GM12878 (cell line): ENCODE results near the gene RNASE12. TPM values are rescaled to one million over a fixed set of nuclear protein-coding genes. Genes with fewer than 3 reads are reported as not detected.

Experiments
- BACH1 ChIP-seq: fragments of 450-650 bp; IDR thresholded peaks from 2 replicates; pipeline ENCODE4 v1.6.1; 2017; ENCODE audit warnings: mild to moderate bottlenecking, borderline replicate concordance
- EGR1 ChIP-seq, 2 experiments: IDR thresholded peaks; 1 replicate in 1 of 2; 2 replicates in 1 of 2; pipeline ENCODE4 v1.6.1; 2011 to 2012; ENCODE audit warnings: low read depth in 2 of 2, low read length in 2 of 2, borderline replicate concordance in 1 of 2, mild to moderate bottlenecking in 1 of 2, moderate library complexity in 1 of 2
- JUND ChIP-seq: IDR thresholded peaks from 2 replicates; pipeline ENCODE4 v1.6.1; 2012; ENCODE audit warnings: low read depth, mild to moderate bottlenecking, low read length, improper control_type of control experiment, moderate library complexity
- NR2F1 ChIP-seq: fragments of 450-650 bp; conservative IDR thresholded peaks from 2 replicates; pipeline ENCODE4 v1.6.1; 2017; ENCODE audit warnings: mild to moderate bottlenecking
- TBL1XR1 ChIP-seq: IDR thresholded peaks from 2 replicates; pipeline ENCODE4 v1.6.1; 2012; ENCODE audit warnings: low read depth, low read length, improper control_type of control experiment
- YY1 ChIP-seq: IDR thresholded peaks from 2 replicates; pipeline ENCODE4 v1.6.1; 2011; ENCODE audit warnings: low read depth, mild to moderate bottlenecking, low read length
- polyA plus RNA-seq, 11 experiments: library from polyadenylated mRNA; depleted of rRNA in 4 of 11; unstranded in 6 of 11; stranded (reverse) in 5 of 11; fragments of >200 nt; fragmentation: Nextera tagmentation in 4 of 11; fragmentation: Illumina TruSeq in 1 of 11; extraction: Ambion mirVana in 4 of 11; extraction: Trizol in 1 of 11; gene quantifications; 1 replicate in 1 of 11; 2 replicates in 10 of 11; pipeline versions ENCODE4 v1.2.1 to v1.2.3, GENCODE V29; 2011 to 2016; ENCODE audit warnings: inconsistent platforms in 2 of 11, missing spikeins in 2 of 11, low read depth in 1 of 11
- total RNA-seq, 4 experiments: library from RNA; depleted of rRNA in 3 of 4; stranded (reverse); fragments of >200 nt in 3 of 4; fragmentation: Illumina TruSeq in 1 of 4; extraction: Trizol in 1 of 4; gene quantifications; 2 replicates each; pipeline versions ENCODE4 v1.2.1 to v1.2.3, GENCODE V29; 2013 to 2021
- TF ChIP-seq, protein P1 (sequence below): fragments of 450-650 bp; formaldehyde crosslinking; IDR thresholded peaks from 2 replicates; pipeline ENCODE4 v1.4.0; 2022; ENCODE audit warnings: mild to moderate bottlenecking, moderate library complexity
- TF ChIP-seq, protein P2 (sequence below): IDR thresholded peaks from 2 replicates; pipeline ENCODE4 v1.6.1; 2011; ENCODE audit warnings: mild to moderate bottlenecking, low read depth, low read length, moderate library complexity; ENCODE audit not compliant: insufficient replicate concordance
- TF ChIP-seq, protein P3 (sequence below): fragments of 150-350 bp; IDR thresholded peaks from 2 replicates; pipeline ENCODE4 v1.6.1; 2014; ENCODE audit warnings: mild to moderate bottlenecking, low read depth, low read length
- TF ChIP-seq, protein P4 (sequence below): fragments of 450-650 bp; IDR thresholded peaks from 2 replicates; pipeline ENCODE4 v1.6.1; 2017; ENCODE audit warnings: mild to moderate bottlenecking
- TF ChIP-seq, protein P5 (sequence below): IDR thresholded peaks from 2 replicates; pipeline ENCODE4 v1.6.1; 2011; ENCODE audit warnings: low read depth, mild to moderate bottlenecking, low read length, moderate library complexity, borderline replicate concordance; ENCODE audit errors: extremely low read depth
- TF ChIP-seq, protein P6 (sequence below): fragments of 450-650 bp; IDR thresholded peaks from 2 replicates; pipeline ENCODE4 v1.6.1; 2017; ENCODE audit warnings: antibody characterized with exemption, mild to moderate bottlenecking, moderate library complexity
- TF ChIP-seq, protein P7 (sequence below): fragments of 450-650 bp; IDR thresholded peaks from 2 replicates; pipeline ENCODE4 v1.6.1; 2017; ENCODE audit warnings: mild to moderate bottlenecking, low read depth, inconsistent platforms; ENCODE audit not compliant: poor library complexity, severe bottlenecking

Gene RNASE12
- total and polyA plus RNA-seq, 10 of the 15 experiments (the other 5 are each of a cell fraction or from before 2014, with no cell fraction given): not detected

DNA sequence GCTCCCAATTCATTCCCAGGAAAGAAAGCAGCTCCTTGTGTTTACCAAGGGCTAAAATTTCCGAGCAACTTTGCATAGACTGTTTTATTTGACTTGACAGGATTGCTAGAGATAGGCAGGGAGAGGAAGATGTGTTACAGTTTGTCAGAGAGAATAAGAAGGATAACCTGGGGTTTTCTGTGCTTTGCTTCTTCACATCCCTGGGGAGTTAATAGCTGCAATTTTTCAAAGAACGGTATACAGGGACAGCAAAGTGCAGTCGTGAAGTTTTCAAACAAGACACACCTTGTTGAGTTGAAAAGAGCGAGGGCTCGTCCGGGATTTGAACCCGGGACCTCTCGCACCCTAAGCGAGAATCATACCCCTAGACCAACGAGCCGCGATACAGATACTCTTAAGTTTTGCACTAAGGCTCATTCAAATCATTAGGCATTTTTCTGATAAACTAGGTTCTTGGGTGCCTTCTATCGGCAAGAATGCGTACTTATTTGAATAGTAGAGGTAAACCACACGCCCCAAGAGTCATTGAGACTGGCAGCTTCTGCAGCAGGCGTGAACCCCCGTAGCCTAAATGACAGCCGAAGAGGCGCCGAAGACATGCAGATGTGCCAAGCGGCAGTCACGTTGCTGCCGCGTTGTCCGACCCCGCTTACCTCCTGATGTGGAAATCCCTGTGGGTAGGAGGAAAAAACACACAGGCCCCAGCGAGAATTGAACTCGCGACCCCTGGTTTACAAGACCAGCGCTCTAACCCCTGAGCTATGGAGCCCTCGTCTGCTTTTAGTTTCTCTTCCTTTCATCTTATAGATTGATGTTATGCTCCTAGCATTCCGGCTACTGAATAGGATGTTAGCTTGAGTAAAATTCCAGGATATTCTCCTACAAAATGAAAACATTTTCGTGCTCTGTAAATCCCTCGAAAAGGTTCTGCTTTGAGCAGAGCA lies 22.2 kb upstream of the RNASE12 start (continued):
- TF ChIP-seq, protein P1, sequence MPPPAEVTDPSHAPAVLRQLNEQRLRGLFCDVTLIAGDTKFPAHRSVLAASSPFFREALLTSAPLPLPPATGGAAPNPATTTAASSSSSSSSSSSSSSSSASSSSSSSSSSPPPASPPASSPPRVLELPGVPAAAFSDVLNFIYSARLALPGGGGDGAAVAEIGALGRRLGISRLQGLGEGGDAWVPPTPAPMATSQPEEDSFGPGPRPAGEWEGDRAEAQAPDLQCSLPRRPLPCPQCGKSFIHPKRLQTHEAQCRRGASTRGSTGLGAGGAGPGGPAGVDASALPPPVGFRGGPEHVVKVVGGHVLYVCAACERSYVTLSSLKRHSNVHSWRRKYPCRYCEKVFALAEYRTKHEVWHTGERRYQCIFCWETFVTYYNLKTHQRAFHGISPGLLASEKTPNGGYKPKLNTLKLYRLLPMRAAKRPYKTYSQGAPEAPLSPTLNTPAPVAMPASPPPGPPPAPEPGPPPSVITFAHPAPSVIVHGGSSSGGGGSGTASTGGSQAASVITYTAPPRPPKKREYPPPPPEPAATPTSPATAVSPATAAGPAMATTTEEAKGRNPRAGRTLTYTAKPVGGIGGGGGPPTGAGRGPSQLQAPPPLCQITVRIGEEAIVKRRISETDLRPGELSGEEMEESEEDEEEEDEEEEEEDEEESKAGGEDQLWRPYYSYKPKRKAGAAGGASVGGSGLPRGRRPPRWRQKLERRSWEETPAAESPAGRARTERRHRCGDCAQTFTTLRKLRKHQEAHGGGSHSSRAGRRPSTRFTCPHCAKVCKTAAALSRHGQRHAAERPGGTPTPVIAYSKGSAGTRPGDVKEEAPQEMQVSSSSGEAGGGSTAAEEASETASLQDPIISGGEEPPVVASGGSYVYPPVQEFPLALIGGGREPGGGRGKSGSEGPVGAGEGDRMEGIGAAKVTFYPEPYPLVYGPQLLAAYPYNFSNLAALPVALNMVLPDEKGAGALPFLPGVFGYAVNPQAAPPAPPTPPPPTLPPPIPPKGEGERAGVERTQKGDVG (CRISPR knock-in tag): no peak
- TF ChIP-seq BACH1 (no peak), EGR1 (IDR thresholded peaks at IDR 0.05; ENCODE audit: borderline replicate concordance in 1 of 2, low read depth in 2 of 2, low read length in 2 of 2) (0 out of 3 replicates have a peak, but pooled peaks of 1 of the 2 experiments have one; percentile 25), YY1 (peak; percentile 30; the same call in 1 of the 2 replicates), JUND (no peak), TBL1XR1 (no peak), NR2F1 (peak; percentile 73)
- TF ChIP-seq, protein P2, sequence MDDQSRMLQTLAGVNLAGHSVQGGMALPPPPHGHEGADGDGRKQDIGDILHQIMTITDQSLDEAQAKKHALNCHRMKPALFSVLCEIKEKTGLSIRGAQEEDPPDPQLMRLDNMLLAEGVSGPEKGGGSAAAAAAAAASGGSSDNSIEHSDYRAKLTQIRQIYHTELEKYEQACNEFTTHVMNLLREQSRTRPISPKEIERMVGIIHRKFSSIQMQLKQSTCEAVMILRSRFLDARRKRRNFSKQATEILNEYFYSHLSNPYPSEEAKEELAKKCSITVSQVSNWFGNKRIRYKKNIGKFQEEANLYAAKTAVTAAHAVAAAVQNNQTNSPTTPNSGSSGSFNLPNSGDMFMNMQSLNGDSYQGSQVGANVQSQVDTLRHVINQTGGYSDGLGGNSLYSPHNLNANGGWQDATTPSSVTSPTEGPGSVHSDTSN: peak; percentile 68
- TF ChIP-seq, protein P3, sequence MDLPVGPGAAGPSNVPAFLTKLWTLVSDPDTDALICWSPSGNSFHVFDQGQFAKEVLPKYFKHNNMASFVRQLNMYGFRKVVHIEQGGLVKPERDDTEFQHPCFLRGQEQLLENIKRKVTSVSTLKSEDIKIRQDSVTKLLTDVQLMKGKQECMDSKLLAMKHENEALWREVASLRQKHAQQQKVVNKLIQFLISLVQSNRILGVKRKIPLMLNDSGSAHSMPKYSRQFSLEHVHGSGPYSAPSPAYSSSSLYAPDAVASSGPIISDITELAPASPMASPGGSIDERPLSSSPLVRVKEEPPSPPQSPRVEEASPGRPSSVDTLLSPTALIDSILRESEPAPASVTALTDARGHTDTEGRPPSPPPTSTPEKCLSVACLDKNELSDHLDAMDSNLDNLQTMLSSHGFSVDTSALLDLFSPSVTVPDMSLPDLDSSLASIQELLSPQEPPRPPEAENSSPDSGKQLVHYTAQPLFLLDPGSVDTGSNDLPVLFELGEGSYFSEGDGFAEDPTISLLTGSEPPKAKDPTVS: no peak
- TF ChIP-seq, protein P4, sequence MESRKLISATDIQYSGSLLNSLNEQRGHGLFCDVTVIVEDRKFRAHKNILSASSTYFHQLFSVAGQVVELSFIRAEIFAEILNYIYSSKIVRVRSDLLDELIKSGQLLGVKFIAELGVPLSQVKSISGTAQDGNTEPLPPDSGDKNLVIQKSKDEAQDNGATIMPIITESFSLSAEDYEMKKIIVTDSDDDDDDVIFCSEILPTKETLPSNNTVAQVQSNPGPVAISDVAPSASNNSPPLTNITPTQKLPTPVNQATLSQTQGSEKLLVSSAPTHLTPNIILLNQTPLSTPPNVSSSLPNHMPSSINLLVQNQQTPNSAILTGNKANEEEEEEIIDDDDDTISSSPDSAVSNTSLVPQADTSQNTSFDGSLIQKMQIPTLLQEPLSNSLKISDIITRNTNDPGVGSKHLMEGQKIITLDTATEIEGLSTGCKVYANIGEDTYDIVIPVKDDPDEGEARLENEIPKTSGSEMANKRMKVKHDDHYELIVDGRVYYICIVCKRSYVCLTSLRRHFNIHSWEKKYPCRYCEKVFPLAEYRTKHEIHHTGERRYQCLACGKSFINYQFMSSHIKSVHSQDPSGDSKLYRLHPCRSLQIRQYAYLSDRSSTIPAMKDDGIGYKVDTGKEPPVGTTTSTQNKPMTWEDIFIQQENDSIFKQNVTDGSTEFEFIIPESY: no peak
- TF ChIP-seq, protein P5, sequence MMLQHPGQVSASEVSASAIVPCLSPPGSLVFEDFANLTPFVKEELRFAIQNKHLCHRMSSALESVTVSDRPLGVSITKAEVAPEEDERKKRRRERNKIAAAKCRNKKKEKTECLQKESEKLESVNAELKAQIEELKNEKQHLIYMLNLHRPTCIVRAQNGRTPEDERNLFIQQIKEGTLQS: no peak
- TF ChIP-seq, protein P6, sequence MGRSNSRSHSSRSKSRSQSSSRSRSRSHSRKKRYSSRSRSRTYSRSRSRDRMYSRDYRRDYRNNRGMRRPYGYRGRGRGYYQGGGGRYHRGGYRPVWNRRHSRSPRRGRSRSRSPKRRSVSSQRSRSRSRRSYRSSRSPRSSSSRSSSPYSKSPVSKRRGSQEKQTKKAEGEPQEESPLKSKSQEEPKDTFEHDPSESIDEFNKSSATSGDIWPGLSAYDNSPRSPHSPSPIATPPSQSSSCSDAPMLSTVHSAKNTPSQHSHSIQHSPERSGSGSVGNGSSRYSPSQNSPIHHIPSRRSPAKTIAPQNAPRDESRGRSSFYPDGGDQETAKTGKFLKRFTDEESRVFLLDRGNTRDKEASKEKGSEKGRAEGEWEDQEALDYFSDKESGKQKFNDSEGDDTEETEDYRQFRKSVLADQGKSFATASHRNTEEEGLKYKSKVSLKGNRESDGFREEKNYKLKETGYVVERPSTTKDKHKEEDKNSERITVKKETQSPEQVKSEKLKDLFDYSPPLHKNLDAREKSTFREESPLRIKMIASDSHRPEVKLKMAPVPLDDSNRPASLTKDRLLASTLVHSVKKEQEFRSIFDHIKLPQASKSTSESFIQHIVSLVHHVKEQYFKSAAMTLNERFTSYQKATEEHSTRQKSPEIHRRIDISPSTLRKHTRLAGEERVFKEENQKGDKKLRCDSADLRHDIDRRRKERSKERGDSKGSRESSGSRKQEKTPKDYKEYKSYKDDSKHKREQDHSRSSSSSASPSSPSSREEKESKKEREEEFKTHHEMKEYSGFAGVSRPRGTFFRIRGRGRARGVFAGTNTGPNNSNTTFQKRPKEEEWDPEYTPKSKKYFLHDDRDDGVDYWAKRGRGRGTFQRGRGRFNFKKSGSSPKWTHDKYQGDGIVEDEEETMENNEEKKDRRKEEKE: no peak
- TF ChIP-seq, protein P7, sequence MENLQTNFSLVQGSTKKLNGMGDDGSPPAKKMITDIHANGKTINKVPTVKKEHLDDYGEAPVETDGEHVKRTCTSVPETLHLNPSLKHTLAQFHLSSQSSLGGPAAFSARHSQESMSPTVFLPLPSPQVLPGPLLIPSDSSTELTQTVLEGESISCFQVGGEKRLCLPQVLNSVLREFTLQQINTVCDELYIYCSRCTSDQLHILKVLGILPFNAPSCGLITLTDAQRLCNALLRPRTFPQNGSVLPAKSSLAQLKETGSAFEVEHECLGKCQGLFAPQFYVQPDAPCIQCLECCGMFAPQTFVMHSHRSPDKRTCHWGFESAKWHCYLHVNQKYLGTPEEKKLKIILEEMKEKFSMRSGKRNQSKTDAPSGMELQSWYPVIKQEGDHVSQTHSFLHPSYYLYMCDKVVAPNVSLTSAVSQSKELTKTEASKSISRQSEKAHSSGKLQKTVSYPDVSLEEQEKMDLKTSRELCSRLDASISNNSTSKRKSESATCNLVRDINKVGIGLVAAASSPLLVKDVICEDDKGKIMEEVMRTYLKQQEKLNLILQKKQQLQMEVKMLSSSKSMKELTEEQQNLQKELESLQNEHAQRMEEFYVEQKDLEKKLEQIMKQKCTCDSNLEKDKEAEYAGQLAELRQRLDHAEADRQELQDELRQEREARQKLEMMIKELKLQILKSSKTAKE: peak; percentile 91
